ENCODE measurements around the gene OR10H1.

OR10H1 gene

GRCh38 chr19:15759962-15760565 lies 55.4 kb downstream of the OR10H1 start:
- DNase-seq, result no peak

DNA sequence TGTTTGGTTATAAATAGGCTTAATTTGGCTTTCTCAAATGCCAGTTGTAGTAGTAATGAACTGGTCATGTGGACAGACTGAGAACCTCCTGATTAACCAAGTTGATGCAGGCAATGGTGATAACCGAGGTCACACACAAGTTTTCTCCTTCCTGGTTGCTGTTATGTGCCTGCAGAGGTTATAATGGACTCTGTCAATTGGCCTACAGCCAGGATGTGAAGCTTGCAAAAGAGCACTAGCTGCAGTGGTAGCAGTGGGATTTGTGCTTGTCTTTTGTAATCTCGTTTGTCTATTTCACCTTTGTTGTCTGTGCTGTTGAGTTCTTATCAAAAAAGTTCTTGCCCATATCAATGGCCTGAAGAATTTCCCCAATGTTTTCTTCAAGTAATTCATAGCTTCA lies 57.1 kb downstream of the OR10H1 start:
- no peak for DNase-seq

All from OCI-M1 (cell line).